Gastrocnemius medialis (tissue), 4 donors: ENCODE measurements around the gene IL4. TPM values are rescaled to one million over a fixed set of nuclear protein-coding genes. Genes with fewer than 3 reads are reported as not detected.
"Not testable (repeated sequence)": the region's sequence is repeated elsewhere in the genome, so short reads cannot be mapped to it uniquely, and the experiment has no call there.

Experiments
- ATAC-seq, 2 donors: fragments of 150-250 bp; one replicate each; pipeline ENCODE4 v1.9.1; 2016
- DNase-seq, 2 donors: peaks; one replicate each; pipeline ENCODE4 v3.0.0-alpha.2; 2019
- H3K27ac ChIP-seq, 4 donors: fragments of 200-600 bp; sonication (generic); 1 replicate in 1 of 4; 2 replicates in 3 of 4; pipeline ENCODE4 v1.5.1; 2016 to 2018; ENCODE audit warnings: mild to moderate bottlenecking in 2 of 4, moderate library complexity in 1 of 4
- H3K27me3 ChIP-seq, 3 donors: fragments of 200-600 bp; sonication (generic) in 2 of 3; 1 replicate in 1 of 3; 2 replicates in 2 of 3; pipeline versions ENCODE4 v1.5.1 to v1.6.0; 2016 to 2019; ENCODE audit warnings: mild to moderate bottlenecking in 1 of 3, moderate library complexity in 1 of 3
- H3K36me3 ChIP-seq, 2 donors: fragments of 200-600 bp; sonication (generic) in 1 of 2; one replicate each; pipeline ENCODE4 v1.5.1; 2017 to 2018
- H3K4me1 ChIP-seq, 2 donors: fragments of 200-600 bp; sonication (generic) in 1 of 2; one replicate each; pipeline ENCODE4 v1.5.1; 2016 to 2017; ENCODE audit warnings: mild to moderate bottlenecking in 2 of 2
- H3K4me3 ChIP-seq, 4 donors: fragments of 200-600 bp; sonication (generic) in 3 of 4; 1 replicate in 1 of 4; 2 replicates in 3 of 4; pipeline ENCODE4 v1.5.1; 2016 to 2019; ENCODE audit warnings: mild to moderate bottlenecking in 2 of 4
- H3K9me3 ChIP-seq, 3 donors: fragments of 200-600 bp; sonication (generic) in 2 of 3; 1 replicate in 1 of 3; 2 replicates in 2 of 3; pipeline ENCODE4 v1.5.1; 2016 to 2019
- POLR2A ChIP-seq, 2 donors: fragments of 450-650 bp; IDR thresholded peaks; one replicate each; pipeline ENCODE4 v1.6.1; 2017; ENCODE audit warnings: antibody characterized with exemption in 2 of 2, mild to moderate bottlenecking in 2 of 2, moderate library complexity in 2 of 2
- in situ Hi-C, 4 donors: fragments of 200-750 bp; cut with MboI; loops; one replicate each; pipeline versions ENCODE4 v1.15.0 to v1.8.0; 2017; ENCODE audit warnings: low sequenced_read_pairs in 4 of 4
- intact Hi-C: fragments of 100-400 bp; cut with DNase I; formaldehyde crosslinking; loops from one replicate; pipeline ENCODE4 v1.15.1; 2023; ENCODE audit warnings: low total_unique reads
- total RNA-seq, 4 donors: library from RNA; depleted of rRNA; stranded (reverse); fragments of >200 nt; gene quantifications; one replicate each; pipeline versions ENCODE4 v1.1.0 to v1.2.3, GENCODE V29; 2016
- TF ChIP-seq, protein P1 (sequence below), 5 experiments: fragments of 450-650 bp in 3 of 5; fragments of 200-600 bp in 2 of 5; sonication (generic) in 2 of 5; IDR thresholded peaks in 4 of 5; conservative IDR thresholded peaks in 1 of 5; 1 replicate in 4 of 5; 2 replicates in 1 of 5; pipeline ENCODE4 v1.5.1; 2016 to 2019; ENCODE audit warnings: antibody characterized with exemption in 5 of 5, mild to moderate bottlenecking in 3 of 5, moderate library complexity in 3 of 5

Gene IL4
- total RNA-seq, 4 donors from 2014 or later, result not detected

DNA sequence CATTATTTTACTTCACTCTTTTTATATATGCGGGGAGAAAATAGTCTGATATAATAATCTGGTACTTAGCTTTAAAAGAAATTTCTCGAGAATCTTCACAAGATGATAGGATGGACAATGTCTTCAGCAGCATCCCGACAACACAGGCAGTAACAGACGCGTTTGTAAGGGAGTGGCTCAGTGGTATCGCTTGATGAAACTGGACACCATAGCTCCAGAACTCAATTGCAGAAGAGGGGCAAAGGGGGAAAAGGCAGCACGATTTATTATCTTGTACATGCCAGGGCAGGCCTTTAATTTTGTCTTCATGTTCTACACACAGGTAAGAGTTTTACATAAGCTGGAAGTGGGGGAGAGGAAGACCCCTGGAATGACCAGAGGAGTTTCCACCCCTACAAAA is 15.7 kb downstream of the IL4 start:
- ATAC-seq, result no peak
- intact Hi-C loops (no loop called here), in situ Hi-C loops (no loop called here)
- no peak overlapping the region for H3K27ac ChIP-seq
- no peaks in the 10 kb centered on the region for H3K4me1 ChIP-seq
- H3K36me3 ChIP-seq, result no peaks in the 10 kb centered on the region
- H3K4me3 ChIP-seq, result no peak overlapping the region
- DNase-seq, result no peak
- no peaks in the 10 kb centered on the region for H3K27me3 ChIP-seq
- no peak for TF ChIP-seq POLR2A (IDR thresholded peaks at IDR 0.05)
- TF ChIP-seq, protein P1, sequence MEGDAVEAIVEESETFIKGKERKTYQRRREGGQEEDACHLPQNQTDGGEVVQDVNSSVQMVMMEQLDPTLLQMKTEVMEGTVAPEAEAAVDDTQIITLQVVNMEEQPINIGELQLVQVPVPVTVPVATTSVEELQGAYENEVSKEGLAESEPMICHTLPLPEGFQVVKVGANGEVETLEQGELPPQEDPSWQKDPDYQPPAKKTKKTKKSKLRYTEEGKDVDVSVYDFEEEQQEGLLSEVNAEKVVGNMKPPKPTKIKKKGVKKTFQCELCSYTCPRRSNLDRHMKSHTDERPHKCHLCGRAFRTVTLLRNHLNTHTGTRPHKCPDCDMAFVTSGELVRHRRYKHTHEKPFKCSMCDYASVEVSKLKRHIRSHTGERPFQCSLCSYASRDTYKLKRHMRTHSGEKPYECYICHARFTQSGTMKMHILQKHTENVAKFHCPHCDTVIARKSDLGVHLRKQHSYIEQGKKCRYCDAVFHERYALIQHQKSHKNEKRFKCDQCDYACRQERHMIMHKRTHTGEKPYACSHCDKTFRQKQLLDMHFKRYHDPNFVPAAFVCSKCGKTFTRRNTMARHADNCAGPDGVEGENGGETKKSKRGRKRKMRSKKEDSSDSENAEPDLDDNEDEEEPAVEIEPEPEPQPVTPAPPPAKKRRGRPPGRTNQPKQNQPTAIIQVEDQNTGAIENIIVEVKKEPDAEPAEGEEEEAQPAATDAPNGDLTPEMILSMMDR (IDR thresholded peaks at IDR 0.05 in 4 of 5, conservative IDR thresholded peaks at IDR 0.05 in 1 of 5), result no peak
- no peaks in the 10 kb centered on the region for H3K9me3 ChIP-seq

DNA sequence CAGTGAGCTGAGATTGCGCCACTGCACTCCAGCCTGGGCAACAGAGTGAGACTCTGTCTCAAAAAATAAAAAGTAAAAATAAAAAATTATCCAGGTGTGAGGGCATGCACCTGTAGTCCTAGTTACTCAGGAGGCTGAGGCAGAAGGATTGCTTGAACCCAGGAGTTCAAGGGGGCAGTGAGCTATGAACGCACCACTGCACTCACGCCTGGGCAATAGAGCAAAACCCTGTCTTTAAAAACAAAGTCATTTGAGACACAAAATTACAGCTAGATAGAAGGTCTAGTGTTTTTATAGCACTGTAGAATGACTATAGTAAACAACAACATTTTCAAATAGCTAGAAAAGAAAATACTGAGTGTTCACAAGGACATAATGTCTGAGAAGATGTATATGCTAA is 16.4 kb downstream of the IL4 start:
- Histone ChIP-seq H3K27me3 (no peaks in the 10 kb centered on the region), H3K4me1 (no peaks in the 10 kb centered on the region), H3K4me3 (no peak overlapping the region), H3K36me3 (no peaks in the 10 kb centered on the region), H3K27ac (no peak overlapping the region), H3K9me3 (no peaks in the 10 kb centered on the region)
- intact Hi-C loops (no loop called here), in situ Hi-C loops (no loop called here)
- no peak for DNase-seq
- TF ChIP-seq, protein P1 (IDR thresholded peaks at IDR 0.05 in 4 of 5, conservative IDR thresholded peaks at IDR 0.05 in 1 of 5), result no peak
- no peak for TF ChIP-seq POLR2A (IDR thresholded peaks at IDR 0.05)
- ATAC-seq, result no peak

DNA sequence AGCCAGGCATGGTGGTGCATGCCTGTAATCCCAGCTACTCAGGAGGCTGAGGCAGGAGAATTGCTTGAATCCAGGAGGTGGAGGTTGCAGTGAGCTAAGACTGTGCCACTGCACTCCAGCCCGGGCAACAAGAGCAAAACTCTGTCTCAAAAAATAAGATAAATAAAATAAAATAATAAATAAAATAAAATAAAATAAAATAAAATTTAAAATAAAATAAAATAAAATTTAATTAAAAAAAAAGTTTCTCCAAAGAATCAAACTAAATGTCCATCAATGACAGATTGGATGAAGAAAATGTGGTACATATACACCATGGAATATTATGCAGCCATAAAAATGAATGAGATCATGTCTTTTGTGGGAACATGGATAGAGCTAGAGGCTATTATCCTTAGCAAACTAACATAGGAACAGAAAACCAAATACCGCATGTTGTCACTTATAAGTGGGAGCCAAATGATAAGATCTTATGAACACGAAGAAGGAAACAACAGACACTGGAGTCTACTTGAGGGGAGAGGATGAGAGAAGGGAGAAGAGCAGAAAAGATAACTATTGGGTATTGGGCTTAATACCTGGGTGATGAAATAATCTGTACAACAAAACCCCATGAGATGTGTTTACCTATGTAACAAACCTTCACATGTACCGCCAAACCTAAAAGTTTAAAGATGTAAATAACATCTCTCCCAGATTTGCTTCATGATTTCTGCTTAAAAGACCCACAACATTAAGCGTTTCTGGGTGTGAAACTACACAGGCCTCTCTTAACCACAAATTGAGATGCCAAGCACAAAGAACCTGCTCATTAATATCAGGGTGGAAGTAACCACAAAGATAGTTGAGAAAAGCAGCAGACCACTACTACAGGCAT is 18.2 kb downstream of the IL4 start:
- H3K27ac ChIP-seq, H3K27me3 ChIP-seq, ATAC-seq, intact Hi-C loops, H3K9me3 ChIP-seq, H3K4me1 ChIP-seq, H3K36me3 ChIP-seq, H3K4me3 ChIP-seq, DNase-seq, in situ Hi-C loops: not testable (repeated sequence)

DNA sequence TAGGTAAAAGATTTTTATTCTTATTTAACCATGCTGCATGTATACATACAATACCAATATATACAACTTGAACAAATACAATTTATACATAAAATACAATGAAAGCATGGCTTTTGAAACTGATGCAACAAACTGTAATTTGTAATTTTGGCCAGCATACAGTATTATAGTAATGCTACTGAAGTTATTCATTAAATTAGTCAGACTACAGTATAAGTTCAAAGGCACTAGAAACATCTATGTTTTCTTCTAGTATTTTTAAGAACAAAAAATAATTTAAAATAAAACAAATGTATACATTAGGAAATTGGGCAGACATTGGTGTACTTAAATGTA is 18.8 kb downstream of the IL4 start:
- Histone ChIP-seq H3K27ac (no peak overlapping the region), H3K4me1 (no peaks in the 10 kb centered on the region), H3K27me3 (no peaks in the 10 kb centered on the region), H3K4me3 (no peak overlapping the region), H3K36me3 (peaks cover 0 to 3% of the 10 kb centered on the region in 2 donors), H3K9me3 (no peaks in the 10 kb centered on the region)
- no peak for DNase-seq
- ATAC-seq, result no peak
- TF ChIP-seq POLR2A (IDR thresholded peaks at IDR 0.05), result no peak
- TF ChIP-seq, protein P1 (IDR thresholded peaks at IDR 0.05 in 4 of 5, conservative IDR thresholded peaks at IDR 0.05 in 1 of 5), result no peak
- in situ Hi-C loops, result no loop called here
- intact Hi-C loops, result no loop called here

DNA sequence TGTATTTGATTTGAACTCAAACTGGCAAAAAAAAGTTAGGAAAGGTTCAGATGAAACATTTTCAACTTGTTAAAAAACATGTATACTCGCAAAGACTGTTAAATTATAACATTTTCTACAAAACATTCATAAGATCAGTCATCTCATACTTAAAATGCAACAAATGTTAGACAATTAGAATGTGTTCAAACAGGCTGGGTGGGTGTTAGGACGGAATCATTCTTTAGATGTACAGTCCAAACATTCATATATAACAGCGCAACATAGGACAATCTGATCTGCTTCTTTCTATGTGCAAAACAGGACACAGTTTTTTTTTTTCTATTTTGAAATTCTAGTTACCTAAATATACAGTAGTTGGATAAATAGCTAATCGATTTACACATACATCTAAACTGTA is 22.2 kb downstream of the IL4 start:
- in situ Hi-C loops, result no loop called here
- Histone ChIP-seq H3K4me1 (no peaks in the 10 kb centered on the region), H3K4me3 (no peak overlapping the region), H3K36me3 (peaks cover 0 to 6% of the 10 kb centered on the region in 2 donors), H3K27ac (no peak overlapping the region), H3K27me3 (no peaks in the 10 kb centered on the region), H3K9me3 (no peaks in the 10 kb centered on the region)
- no peak for TF ChIP-seq POLR2A (IDR thresholded peaks at IDR 0.05)
- TF ChIP-seq, protein P1 (IDR thresholded peaks at IDR 0.05 in 4 of 5, conservative IDR thresholded peaks at IDR 0.05 in 1 of 5), result no peak
- DNase-seq (no peak), ATAC-seq (no peak)
- intact Hi-C loops, result no loop called here
